ENCODE data around the gene RCAN2. TPM values are rescaled to one million over a fixed set of nuclear protein-coding genes. Genes with fewer than 3 reads are reported as not detected.

Gene RCAN2
- total RNA-seq, 2 experiments from 2014 or later: not detected

DNA sequence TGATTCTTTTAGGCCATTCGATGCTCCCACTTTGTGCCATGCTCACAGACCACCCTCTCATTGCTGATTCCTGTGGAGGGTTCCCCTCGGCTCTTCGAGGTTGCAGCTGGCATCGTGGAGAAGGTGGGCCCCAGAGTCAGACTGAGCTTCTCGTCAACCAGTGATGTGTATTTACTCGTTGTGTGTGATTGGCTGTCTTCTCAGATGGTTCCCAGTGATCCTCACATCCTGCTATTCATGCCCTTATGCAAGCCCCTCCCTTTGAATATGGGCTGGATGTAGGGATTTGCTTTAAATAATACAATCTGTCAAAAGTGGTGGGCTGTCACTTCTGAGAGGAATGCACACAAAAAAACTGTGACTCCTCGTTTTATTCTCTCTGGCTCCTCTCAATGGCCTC lies 220.9 kb downstream of the RCAN2 start:
- Histone ChIP-seq H3K4me1 (ENCODE audit: insufficient read depth, low read length, poor library complexity, severe bottlenecking) (no peaks in the 10 kb centered on the region), H3K4me2 (ENCODE audit: low read length) (no peak overlapping the region), H2AFZ (ENCODE audit: low read length) (no peak overlapping the region), H3K36me3 (ENCODE audit: insufficient read depth, low read length) (no peaks in the 10 kb centered on the region), H3K79me2 (ENCODE audit: insufficient read depth, low read depth, low read length) (no peaks in the 10 kb centered on the region), H3K9me3 (ENCODE audit: low read length) (no peaks in the 10 kb centered on the region), H3K4me3 (ENCODE audit: low read depth, low read length, poor library complexity, severe bottlenecking) (no peak overlapping the region), H3K27ac (ENCODE audit: low read depth, low read length, poor library complexity, severe bottlenecking) (no peak overlapping the region), H4K20me1 (ENCODE audit: insufficient read depth, low read length) (no peaks in the 10 kb centered on the region), H3K9me2 (ENCODE audit: insufficient read depth, low read length) (no peaks in the 10 kb centered on the region)
- ChIA-PET CTCF (ENCODE audit: unreplicated experiment) (no interaction called here), POLR2A (interaction anchor here (0.6 kb wide), 1 partner anchor 22 kb away, joined by 3 read pairs; no protein-coding TSS in a partner anchor)
- intact Hi-C loops (cut with micrococcal nuclease; ENCODE audit: unreplicated experiment): no loop called here
- DNase-seq (ENCODE audit: low spot score): no peak
- BruUV-seq (replicated peaks): no TSS peak
- TF ChIP-seq CTCF (conservative IDR thresholded peaks at IDR 0.05; ENCODE audit: low read length): no peak
- TF ChIP-seq EZH2phosphoT487 (IDR thresholded peaks at IDR 0.05; ENCODE audit: borderline replicate concordance, low read depth, low read length): no peak

- POLR2A ChIA-PET: no interaction called here
- TF ChIP-seq CTCF (conservative IDR thresholded peaks at IDR 0.05; ENCODE audit: low read length) (no peak), EZH2phosphoT487 (IDR thresholded peaks at IDR 0.05; ENCODE audit: borderline replicate concordance, low read depth, low read length) (no peak)
- H3K4me1 ChIP-seq (ENCODE audit: insufficient read depth, low read length, poor library complexity, severe bottlenecking): no peaks in the 10 kb centered on the region
- H3K36me3 ChIP-seq (ENCODE audit: insufficient read depth, low read length): no peaks in the 10 kb centered on the region
- no peak overlapping the region for H2AFZ ChIP-seq (ENCODE audit: low read length)
- intact Hi-C loops (cut with micrococcal nuclease; ENCODE audit: unreplicated experiment): no loop called here
- CTCF ChIA-PET (ENCODE audit: unreplicated experiment): no interaction called here
- DNase-seq (ENCODE audit: low spot score): no peak
- H3K27ac ChIP-seq (ENCODE audit: low read depth, low read length, poor library complexity, severe bottlenecking): no peak overlapping the region
- BruUV-seq (replicated peaks): no TSS peak
- no peaks in the 10 kb centered on the region for H3K79me2 ChIP-seq (ENCODE audit: insufficient read depth, low read depth, low read length)
- H4K20me1 ChIP-seq (ENCODE audit: insufficient read depth, low read length): no peaks in the 10 kb centered on the region
- H3K4me2 ChIP-seq (ENCODE audit: low read length): no peak overlapping the region
- H3K4me3 ChIP-seq (ENCODE audit: low read depth, low read length, poor library complexity, severe bottlenecking): no peak overlapping the region
- no peaks in the 10 kb centered on the region for H3K9me3 ChIP-seq (ENCODE audit: low read length)
- no peaks in the 10 kb centered on the region for H3K9me2 ChIP-seq (ENCODE audit: insufficient read depth, low read length)
Measured at GRCh38 chr6:46269447-46270229, 221.6 kb downstream of the RCAN2 start.

DNA sequence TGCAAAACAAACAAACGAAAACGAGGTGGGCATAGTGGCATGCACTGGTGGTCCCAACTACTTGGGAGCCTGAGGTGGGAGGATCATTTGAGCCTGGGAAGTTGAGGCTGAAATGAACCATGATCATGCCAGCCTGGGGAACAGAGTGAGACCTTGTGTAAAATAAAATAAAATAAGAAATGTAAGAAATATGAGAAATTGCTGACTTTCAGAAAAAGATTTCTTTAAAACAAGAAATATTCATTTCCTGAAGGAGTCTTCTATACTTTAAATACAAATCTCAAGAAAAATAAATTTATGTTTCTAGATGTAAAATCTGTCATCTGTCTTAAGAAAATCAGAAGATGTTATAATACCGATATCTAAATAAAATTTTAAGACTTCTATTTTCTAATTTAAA lies 223.7 kb downstream of the RCAN2 start:
- Histone ChIP-seq H3K79me2 (ENCODE audit: insufficient read depth, low read depth, low read length) (no peaks in the 10 kb centered on the region), H2AFZ (ENCODE audit: low read length) (no peak overlapping the region), H3K4me2 (ENCODE audit: low read length) (no peak overlapping the region), H4K20me1 (ENCODE audit: insufficient read depth, low read length) (no peaks in the 10 kb centered on the region), H3K9me2 (ENCODE audit: insufficient read depth, low read length) (no peaks in the 10 kb centered on the region), H3K4me1 (ENCODE audit: insufficient read depth, low read length, poor library complexity, severe bottlenecking) (no peaks in the 10 kb centered on the region), H3K36me3 (ENCODE audit: insufficient read depth, low read length) (no peaks in the 10 kb centered on the region), H3K27ac (ENCODE audit: low read depth, low read length, poor library complexity, severe bottlenecking) (no peak overlapping the region), H3K9me3 (ENCODE audit: low read length) (no peaks in the 10 kb centered on the region), H3K4me3 (ENCODE audit: low read depth, low read length, poor library complexity, severe bottlenecking) (no peak overlapping the region)
- intact Hi-C loops (cut with micrococcal nuclease; ENCODE audit: unreplicated experiment): no loop called here
- ChIA-PET POLR2A (interaction anchor here (0.7 kb wide), 1 partner anchor 298 kb away, joined by 3 read pairs; no protein-coding TSS in a partner anchor), CTCF (ENCODE audit: unreplicated experiment) (no interaction called here)
- BruUV-seq (replicated peaks): no TSS peak
- no peak for DNase-seq (ENCODE audit: low spot score)
- TF ChIP-seq EZH2phosphoT487 (IDR thresholded peaks at IDR 0.05; ENCODE audit: borderline replicate concordance, low read depth, low read length) (no peak), CTCF (conservative IDR thresholded peaks at IDR 0.05; ENCODE audit: low read length) (no peak)

Measured in OCI-LY7 (cell line).